Vagina (tissue), 2 donors: ENCODE measurements around the gene TMTC3. TPM values are rescaled to one million over a fixed set of nuclear protein-coding genes. Genes with fewer than 3 reads are reported as not detected.

Experiments
- DNase-seq, 2 donors: peaks; one replicate each; pipeline ENCODE4 v3.0.0-alpha.2; 2017; ENCODE audit errors: extremely low spot score in 2 of 2
- H3K27ac ChIP-seq: fragments of 200-600 bp; sonication (generic); one replicate; pipeline ENCODE4 v1.5.1; 2019
- H3K27me3 ChIP-seq: fragments of 200-600 bp; sonication (generic); one replicate; pipeline ENCODE4 v1.5.1; 2019
- H3K36me3 ChIP-seq, 2 donors: fragments of 200-600 bp; sonication (generic); one replicate each; pipeline ENCODE4 v1.5.1; 2017 to 2019
- H3K4me1 ChIP-seq: fragments of 200-600 bp; sonication (generic); one replicate; pipeline ENCODE4 v1.5.1; 2019
- H3K4me3 ChIP-seq, 2 donors: fragments of 200-600 bp; sonication (generic); 1 replicate in 1 of 2; 2 replicates in 1 of 2; pipeline ENCODE4 v1.5.1; 2016 to 2019
- H3K9me3 ChIP-seq: fragments of 200-600 bp; sonication (generic); one replicate; pipeline ENCODE4 v1.5.1; 2019
- CTCF ChIP-seq, 3 experiments: fragments of 450-650 bp in 2 of 3; fragments of 200-600 bp in 1 of 3; sonication (generic) in 1 of 3; IDR thresholded peaks; one replicate each; pipeline ENCODE4 v1.5.1; 2017 to 2019; ENCODE audit warnings: antibody characterized with exemption in 3 of 3, mild to moderate bottlenecking in 2 of 3, moderate library complexity in 2 of 3
- POLR2A ChIP-seq, 2 donors: fragments of 450-650 bp; IDR thresholded peaks; one replicate each; pipeline ENCODE4 v1.6.1; 2017; ENCODE audit warnings: antibody characterized with exemption in 2 of 2, mild to moderate bottlenecking in 2 of 2, moderate library complexity in 2 of 2
- POLR2AphosphoS5 ChIP-seq, 2 donors: sonication (generic); formaldehyde crosslinking; IDR thresholded peaks; one replicate each; pipeline ENCODE4 v1.9.0; 2017; ENCODE audit warnings: antibody characterized with exemption in 2 of 2, mild to moderate bottlenecking in 2 of 2, low read depth in 1 of 2; ENCODE audit not compliant: insufficient read depth in 1 of 2
- intact Hi-C: fragments of 100-400 bp; cut with DNase I; formaldehyde crosslinking; loops from one replicate; pipeline ENCODE4 v1.15.1; 2023
- total RNA-seq: library from RNA; depleted of rRNA; stranded (reverse); fragments of >200 nt; gene quantifications from one replicate; pipeline ENCODE4 v1.2.3, GENCODE V29; 2016

The TMTC3 gene
- total RNA-seq, 1 donor from 2014 or later: 14.2 TPM

- Histone ChIP-seq H3K4me3 (no peak overlapping the region), H3K36me3 (peaks cover 0 to 21% of the 10 kb centered on the region in 2 donors), H3K4me1 (no peaks in the 10 kb centered on the region), H3K27me3 (no peaks in the 10 kb centered on the region), H3K9me3 (no peaks in the 10 kb centered on the region), H3K27ac (no peak overlapping the region)
- intact Hi-C loops: no loop called here
- DNase-seq: no peak
- TF ChIP-seq POLR2AphosphoS5 (IDR thresholded peaks at IDR 0.05; ENCODE audit: insufficient read depth in 1 of 2, low read depth in 1 of 2) (no peak), CTCF (IDR thresholded peaks at IDR 0.05) (no peak), POLR2A (IDR thresholded peaks at IDR 0.05) (no peak)
These were observed 43.2 kb downstream of the TMTC3 start for GRCh38 chr12:88185279-88185678.

- intact Hi-C loops: no loop called here
- Histone ChIP-seq H3K4me3 (no peak overlapping the region), H3K27ac (no peak overlapping the region), H3K36me3 (peaks cover 0 to 15% of the 10 kb centered on the region in 2 donors), H3K9me3 (no peaks in the 10 kb centered on the region), H3K27me3 (no peaks in the 10 kb centered on the region), H3K4me1 (no peaks in the 10 kb centered on the region)
- TF ChIP-seq CTCF (IDR thresholded peaks at IDR 0.05): no peak
- TF ChIP-seq POLR2AphosphoS5 (IDR thresholded peaks at IDR 0.05; ENCODE audit: insufficient read depth in 1 of 2, low read depth in 1 of 2): no peak
- no peak for TF ChIP-seq POLR2A (IDR thresholded peaks at IDR 0.05)
- DNase-seq: no peak
These were observed 43.9 kb downstream of the TMTC3 start for GRCh38 chr12:88185988-88186387.

GRCh38 chr12:88187571-88187970, 45.5 kb downstream of the TMTC3 start:
- intact Hi-C loops: no loop called here
- Histone ChIP-seq H3K36me3 (peaks cover 0 to 15% of the 10 kb centered on the region in 2 donors), H3K4me1 (no peaks in the 10 kb centered on the region), H3K27me3 (no peaks in the 10 kb centered on the region), H3K27ac (no peak overlapping the region), H3K4me3 (no peak overlapping the region), H3K9me3 (no peaks in the 10 kb centered on the region)
- no peak for DNase-seq
- TF ChIP-seq CTCF (IDR thresholded peaks at IDR 0.05) (no peak), POLR2A (IDR thresholded peaks at IDR 0.05) (no peak), POLR2AphosphoS5 (IDR thresholded peaks at IDR 0.05; ENCODE audit: insufficient read depth in 1 of 2, low read depth in 1 of 2) (no peak)

GRCh38 chr12:88188180-88188579, 46.1 kb downstream of the TMTC3 start:
- intact Hi-C loops: no loop called here
- H3K36me3 ChIP-seq: peaks cover 0 to 15% of the 10 kb centered on the region in 2 donors
- no peak overlapping the region for H3K4me3 ChIP-seq
- no peak for TF ChIP-seq CTCF (IDR thresholded peaks at IDR 0.05)
- no peak for TF ChIP-seq POLR2AphosphoS5 (IDR thresholded peaks at IDR 0.05; ENCODE audit: insufficient read depth in 1 of 2, low read depth in 1 of 2)
- no peak for TF ChIP-seq POLR2A (IDR thresholded peaks at IDR 0.05)
- DNase-seq: no peak
- no peaks in the 10 kb centered on the region for H3K4me1 ChIP-seq
- H3K27me3 ChIP-seq: no peaks in the 10 kb centered on the region
- no peaks in the 10 kb centered on the region for H3K9me3 ChIP-seq
- H3K27ac ChIP-seq: no peak overlapping the region

- H3K36me3 ChIP-seq: peaks cover 0 to 4% of the 10 kb centered on the region in 2 donors
- H3K27me3 ChIP-seq: no peaks in the 10 kb centered on the region
- no peak overlapping the region for H3K27ac ChIP-seq
- H3K4me1 ChIP-seq: no peaks in the 10 kb centered on the region
- no peaks in the 10 kb centered on the region for H3K9me3 ChIP-seq
- no peak overlapping the region for H3K4me3 ChIP-seq
- intact Hi-C loops: no loop called here
- no peak for DNase-seq
- no peak for TF ChIP-seq CTCF (IDR thresholded peaks at IDR 0.05)
- no peak for TF ChIP-seq POLR2AphosphoS5 (IDR thresholded peaks at IDR 0.05; ENCODE audit: insufficient read depth in 1 of 2, low read depth in 1 of 2)
- no peak for TF ChIP-seq POLR2A (IDR thresholded peaks at IDR 0.05)
These were observed 50.3 kb downstream of the TMTC3 start for GRCh38 chr12:88192426-88192825.
